Common myeloid progenitor, CD34-positive (primary cell): Measurements from ENCODE around the gene FAXC.

ENCODE experiments used
- CTCF ChIA-PET: fragments of 350-600 bp; sonication (Branson Sonifier 250); formaldehyde crosslinking; loops from one replicate; lab custom pipeline; 2021; ENCODE audit warnings: antibody characterized with exemption; lab: Charles Lee
- POLR2A ChIA-PET: fragments of 350-600 bp; sonication (Branson Sonifier 250); formaldehyde crosslinking; loops from one replicate; lab custom pipeline; 2021; ENCODE audit warnings: antibody characterized with exemption; lab: Charles Lee
- DNase-seq, 3 donors: peaks; one replicate each; pipeline versions ENCODE4 v3.0.0 to v3.0.0-alpha.2; 2013
- H3K27ac ChIP-seq, 2 experiments: 1 replicate in 1 of 2; 2 replicates in 1 of 2; pipeline ENCODE4 v1.7.0; 2013; ENCODE audit warnings: inconsistent platforms in 2 of 2, low read length in 2 of 2, mild to moderate bottlenecking in 2 of 2, low read depth in 1 of 2, moderate library complexity in 1 of 2; ENCODE audit not compliant: severe bottlenecking in 2 of 2, insufficient read depth in 1 of 2, poor library complexity in 1 of 2
- H3K27me3 ChIP-seq, 5 experiments: replicated peaks in 2 of 5; 1 replicate in 3 of 5; 2 replicates in 2 of 5; pipeline versions ENCODE4 v1.6.1 to v1.7.0; 2013; ENCODE audit warnings: low read length in 4 of 5, mild to moderate bottlenecking in 2 of 5, moderate library complexity in 2 of 5, inconsistent platforms in 1 of 5; ENCODE audit not compliant: insufficient read depth in 5 of 5, control insufficient read depth in 4 of 5
- H3K36me3 ChIP-seq, 4 experiments: 1 replicate in 2 of 4; 2 replicates in 2 of 4; pipeline versions ENCODE4 v1.6.1 to v1.7.0; 2013; ENCODE audit warnings: low read length in 3 of 4, control low read depth in 1 of 4, mild to moderate bottlenecking in 1 of 4; ENCODE audit not compliant: control insufficient read depth in 4 of 4, insufficient read depth in 4 of 4
- H3K4me1 ChIP-seq, 4 experiments: 1 replicate in 3 of 4; 2 replicates in 1 of 4; pipeline versions ENCODE4 v1.6.1 to v1.7.1; 2013; ENCODE audit warnings: low read length in 3 of 4, mild to moderate bottlenecking in 3 of 4, control low read depth in 1 of 4, inconsistent platforms in 1 of 4, moderate library complexity in 1 of 4; ENCODE audit not compliant: control insufficient read depth in 4 of 4, insufficient read depth in 4 of 4; ENCODE audit errors: control extremely low read depth in 1 of 4
- H3K4me3 ChIP-seq, 7 experiments: 1 replicate in 4 of 7; 2 replicates in 3 of 7; pipeline versions ENCODE4 v1.5.1 to v1.7.0; 2013; ENCODE audit warnings: mild to moderate bottlenecking in 7 of 7, low read length in 6 of 7, moderate library complexity in 6 of 7, inconsistent platforms in 2 of 7, low read depth in 2 of 7, control low read depth in 1 of 7; ENCODE audit not compliant: insufficient read depth in 4 of 7, control insufficient read depth in 1 of 7; ENCODE audit errors: extremely low read depth in 1 of 7
- H3K9me3 ChIP-seq, 5 experiments: 1 replicate in 4 of 5; 2 replicates in 1 of 5; pipeline versions ENCODE4 v1.6.1 to v1.7.1; 2013; ENCODE audit warnings: low read length in 4 of 5, mild to moderate bottlenecking in 2 of 5, inconsistent platforms in 1 of 5, low read depth in 1 of 5, moderate library complexity in 1 of 5; ENCODE audit not compliant: control insufficient read depth in 4 of 5, insufficient read depth in 2 of 5; ENCODE audit errors: control extremely low read depth in 1 of 5
- WGBS: methylation state at CpG from one replicate; pipeline ENCODE4 v1.1.5; 2013; ENCODE audit not compliant: insufficient coverage; 5-methylcytosine and 5-hydroxymethylcytosine counted together

Gene FAXC

GRCh38 chr6:99307295-99307907 is 42.1 kb downstream of the FAXC start:
- no peak for DNase-seq
- ChIA-PET CTCF (interaction anchor here (1.4 kb wide), 1 partner anchor 66 kb away, joined by 3 read pairs; no protein-coding TSS in a partner anchor), POLR2A (no interaction called here)
- no peak overlapping the region for H3K27ac ChIP-seq
- no peaks in the 10 kb centered on the region for H3K36me3 ChIP-seq
- no peak overlapping the region for H3K4me3 ChIP-seq
- no peaks in the 10 kb centered on the region for H3K4me1 ChIP-seq
- WGBS = 94% methylated on average over 10 of the region's 11 CpGs
- no peaks in the 10 kb centered on the region for H3K9me3 ChIP-seq
- peaks cover 0 to 8% (median 3%) of the 10 kb centered on the region in 5 experiments for H3K27me3 ChIP-seq

GRCh38 chr6:99306341-99306740 is 43.1 kb downstream of the FAXC start:
- POLR2A ChIA-PET = no interaction called here
- 100% methylated on average over 3 of the region's 3 CpGs for WGBS
- no peak overlapping the region for H3K27ac ChIP-seq
- no peaks in the 10 kb centered on the region for H3K36me3 ChIP-seq
- H3K4me1 ChIP-seq = no peaks in the 10 kb centered on the region
- DNase-seq = no peak
- CTCF ChIA-PET = interaction anchor here (1.4 kb wide), 1 partner anchor 64 kb away, joined by 3 read pairs; no protein-coding TSS in a partner anchor
- no peak overlapping the region for H3K4me3 ChIP-seq
- H3K9me3 ChIP-seq = no peaks in the 10 kb centered on the region
- peaks cover 0 to 8% (median 0%) of the 10 kb centered on the region in 5 experiments for H3K27me3 ChIP-seq

- Histone ChIP-seq H3K4me1 (no peaks in the 10 kb centered on the region), H3K27me3 (peaks cover 0 to 7% (median 3%) of the 10 kb centered on the region in 5 experiments), H3K36me3 (no peaks in the 10 kb centered on the region), H3K9me3 (no peaks in the 10 kb centered on the region), H3K27ac (no peak overlapping the region), H3K4me3 (no peak overlapping the region)
- WGBS = 98% methylated on average over 5 of the region's 5 CpGs
- ChIA-PET CTCF (interaction anchor here (2.2 kb wide), 1 partner anchor 26 kb away, joined by 5 read pairs; no protein-coding TSS in a partner anchor), POLR2A (no interaction called here)
- DNase-seq = no peak
These were observed 44.4 kb downstream of the FAXC start for GRCh38 chr6:99305021-99305554.

- CTCF ChIA-PET = interaction anchor here (2.2 kb wide), 1 partner anchor 14 kb away, joined by 6 read pairs; no protein-coding TSS in a partner anchor
- no peak for DNase-seq
- POLR2A ChIA-PET = no interaction called here
These were observed 52.1 kb downstream of the FAXC start for GRCh38 chr6:99297415-99297814.

GRCh38 chr6:99297006-99297405 is 52.5 kb downstream of the FAXC start:
- CTCF ChIA-PET = interaction anchor here (1.2 to 2.2 kb wide), 2 partner anchors 14 to 16 kb away, joined by 3 to 6 read pairs; no protein-coding TSS in a partner anchor
- no peak for DNase-seq
- Histone ChIP-seq H3K4me3 (no peak overlapping the region), H3K4me1 (no peaks in the 10 kb centered on the region), H3K36me3 (no peaks in the 10 kb centered on the region), H3K27ac (no peak overlapping the region), H3K9me3 (no peaks in the 10 kb centered on the region), H3K27me3 (peaks cover 0 to 15% (median 3%) of the 10 kb centered on the region in 5 experiments)
- POLR2A ChIA-PET = no interaction called here
- WGBS = 100% methylated on average over 1 of the region's 1 CpG

More at GRCh38 chr6:99297415-99297814, 52.1 kb downstream of the FAXC start:
- Histone ChIP-seq H3K9me3 (no peaks in the 10 kb centered on the region), H3K27me3 (peaks cover 0 to 15% (median 3%) of the 10 kb centered on the region in 5 experiments), H3K4me1 (no peaks in the 10 kb centered on the region), H3K36me3 (no peaks in the 10 kb centered on the region), H3K4me3 (no peak overlapping the region), H3K27ac (no peak overlapping the region)
- 95% methylated on average over 2 of the region's 5 CpGs for WGBS

GRCh38 chr6:99296261-99296660 is 53.2 kb downstream of the FAXC start:
- 97% methylated on average over 5 of the region's 5 CpGs for WGBS
- peaks cover 0 to 15% (median 3%) of the 10 kb centered on the region in 5 experiments for H3K27me3 ChIP-seq
- H3K4me3 ChIP-seq = no peak overlapping the region
- H3K4me1 ChIP-seq = no peaks in the 10 kb centered on the region
- ChIA-PET POLR2A (no interaction called here), CTCF (interaction anchor here (1.2 to 2.2 kb wide), 2 partner anchors 15 to 16 kb away, joined by 3 to 6 read pairs; no protein-coding TSS in a partner anchor)
- no peak overlapping the region for H3K27ac ChIP-seq
- DNase-seq = no peak
- no peaks in the 10 kb centered on the region for H3K9me3 ChIP-seq
- H3K36me3 ChIP-seq = no peaks in the 10 kb centered on the region

GRCh38 chr6:99295276-99295675 is 54.2 kb downstream of the FAXC start:
- ChIA-PET POLR2A (no interaction called here), CTCF (no interaction called here)
- Histone ChIP-seq H3K4me3 (no peak overlapping the region), H3K27me3 (peaks cover 0 to 14% (median 3%) of the 10 kb centered on the region in 5 experiments), H3K4me1 (no peaks in the 10 kb centered on the region), H3K27ac (no peak overlapping the region), H3K9me3 (no peaks in the 10 kb centered on the region), H3K36me3 (no peaks in the 10 kb centered on the region)
- 100% methylated on average over 3 of the region's 3 CpGs for WGBS
- DNase-seq = no peak
